GM12892 (cell line): Measurements from ENCODE around the gene MIOS.

Experiments used
- POLR2A ChIP-seq: IDR thresholded peaks from 2 replicates; pipeline ENCODE4 v1.6.1; 2011; ENCODE audit warnings: low read depth, low read length, control low read depth
- POLR2AphosphoS5 ChIP-seq: IDR thresholded peaks from 2 replicates; pipeline ENCODE4 v1.6.1; 2011; ENCODE audit warnings: low read depth, low read length, control low read depth

GRCh38 chr7:7596176-7596575 is 29.5 kb downstream of the MIOS start:
- TF ChIP-seq POLR2A (no peak), POLR2AphosphoS5 (no peak)
